KBM-7 (cell line): ENCODE results near the gene FAM13C.
A peak's percentile ranks its signal among the peaks of the same experiment; 100 is the strongest.
"Not testable (repeated sequence)": the region's sequence is repeated elsewhere in the genome, so short reads cannot be mapped to it uniquely, and the experiment has no call there.

Experiments used
- DNase-seq: peaks from one replicate; pipeline ENCODE4 v3.0.0-alpha.2; 2015
- in situ Hi-C: fragments of 300-500 bp; cut with MboI; formaldehyde crosslinking; loops from 2 replicates; pipeline ENCODE4 v1.14.3; 2020; ENCODE audit warnings: low sequenced_read_pairs, low pct_unique_long_range_greater_than_20kb, mixed read lengths

FAM13C gene

DNA sequence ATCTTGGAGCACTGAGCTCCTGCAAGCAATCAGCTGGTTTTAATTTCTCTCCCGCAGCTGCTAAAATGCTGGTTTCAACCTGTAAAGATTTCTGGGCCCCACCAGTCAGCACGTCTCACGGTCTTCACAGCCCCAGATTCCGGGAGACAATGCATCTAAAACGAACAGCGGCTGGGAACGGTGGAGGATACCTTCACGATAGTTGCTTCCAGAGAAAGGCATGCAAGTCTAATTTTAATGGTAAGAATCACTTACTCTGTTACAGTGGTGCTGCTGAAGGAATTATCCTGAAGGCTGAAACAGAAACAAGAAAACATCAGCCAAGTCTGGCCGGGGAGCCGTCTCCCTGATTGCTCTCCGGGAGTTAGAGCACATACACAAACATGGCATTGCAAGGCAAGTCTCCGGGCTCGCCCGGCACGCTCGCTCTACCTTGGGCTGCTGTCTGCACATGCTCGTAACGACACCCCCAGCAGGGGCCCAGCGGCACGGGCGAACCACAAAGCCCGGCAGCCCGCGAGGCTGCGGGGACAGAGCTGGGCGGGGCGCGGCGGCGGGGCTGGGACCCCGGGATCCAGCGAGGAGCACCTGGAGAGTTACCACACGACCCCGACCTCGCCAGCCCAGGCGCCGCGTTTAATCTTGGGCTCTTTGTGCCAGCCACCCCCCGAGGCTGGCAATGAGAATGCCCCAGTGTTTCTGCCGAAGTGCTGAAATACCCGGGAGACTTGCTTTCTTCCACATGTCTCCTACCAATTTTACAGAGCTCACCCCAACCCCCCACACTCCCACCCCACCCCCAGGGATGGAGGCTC, at the start of gene FAM13C:
Gene FAM13C, minus strand, starts transcription at position 406 of the 815 bp plus-strand sequence. Its CDS starts 89 bp downstream, at position 317.
- DNase-seq, result peak; percentile 26
- in situ Hi-C loops, result no loop called here

DNA sequence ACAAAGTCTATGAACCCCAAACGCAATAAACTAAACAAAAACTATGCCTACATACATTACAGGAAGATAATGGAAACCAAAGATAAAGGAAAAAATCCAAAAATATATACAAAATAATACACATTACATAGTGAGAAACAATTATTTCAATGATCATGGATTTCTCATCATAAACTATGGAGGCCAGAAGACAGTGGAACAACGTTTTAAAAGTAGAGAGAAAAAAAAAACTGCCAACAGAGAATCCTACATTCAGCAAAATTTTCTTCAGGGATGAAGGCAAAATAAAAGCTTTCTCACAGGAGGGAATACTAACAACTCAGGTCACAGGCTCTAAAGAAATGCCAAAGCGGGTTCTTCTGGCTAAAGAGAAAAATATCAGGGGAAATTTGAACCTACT, 42.9 kb upstream of the FAM13C start:
- in situ Hi-C loops, result no loop called here
- no peak for DNase-seq

GRCh38 chr10:59400214-59400613, 37.9 kb upstream of the FAM13C start:
- no peak for DNase-seq
- in situ Hi-C loops, result no loop called here

DNA sequence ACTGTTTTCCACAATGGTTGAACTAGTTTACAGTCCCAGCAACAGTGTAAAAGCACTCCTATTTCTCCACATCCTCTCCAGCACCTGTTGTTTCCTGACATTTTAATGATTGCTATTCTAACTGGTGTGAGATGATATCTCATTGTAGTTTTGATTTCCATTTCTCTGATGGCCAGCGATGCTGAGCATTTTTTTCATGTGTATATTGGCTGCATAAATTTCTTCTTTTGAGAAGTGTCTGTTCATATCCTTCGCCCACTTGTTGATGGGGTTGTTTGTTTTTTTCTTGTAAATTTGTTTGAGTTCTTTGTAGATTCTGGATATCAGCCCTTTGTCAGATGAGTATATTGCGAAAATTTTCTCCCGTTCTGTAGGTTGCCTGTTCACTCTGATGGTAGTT, 37.0 kb upstream of the FAM13C start:
- DNase-seq, in situ Hi-C loops: not testable (repeated sequence)

DNA sequence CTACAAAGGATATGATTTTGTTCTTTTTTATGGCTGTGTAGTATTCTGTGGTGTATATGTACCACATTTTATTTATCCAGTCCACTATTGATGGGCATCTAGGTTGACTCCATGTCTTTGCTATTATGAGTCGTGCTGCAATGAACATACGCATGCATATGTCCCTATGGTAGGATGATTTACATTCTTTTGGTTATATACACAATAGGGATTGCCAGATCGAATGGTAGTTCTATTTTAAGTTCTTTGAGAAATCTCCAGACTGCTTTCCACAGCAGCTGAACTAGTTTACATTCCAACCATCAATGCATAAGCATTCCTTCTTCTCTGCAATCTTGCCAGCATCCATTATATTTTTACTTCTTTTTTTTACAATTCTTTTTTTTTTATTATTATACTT, 35.6 kb upstream of the FAM13C start:
- in situ Hi-C loops, result no loop called here
- no peak for DNase-seq

DNA sequence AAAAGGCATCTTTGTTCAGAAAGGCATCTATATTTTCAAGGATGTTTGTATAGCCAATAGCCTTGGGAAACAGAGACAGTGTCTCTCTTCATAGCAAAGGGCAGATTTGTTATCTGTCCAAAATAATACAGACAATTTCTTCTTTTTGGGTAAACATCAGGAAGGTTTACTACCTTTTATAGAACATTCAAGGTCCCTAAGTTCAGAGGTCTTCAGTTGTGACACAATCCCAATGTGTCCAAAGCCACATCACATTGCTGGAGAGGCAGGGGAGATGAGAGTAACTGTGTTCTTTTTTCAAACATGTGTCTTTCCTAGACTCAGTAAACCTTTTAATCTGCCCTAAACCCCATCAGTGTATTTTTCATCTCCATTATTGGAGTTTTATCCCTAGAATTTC, 33.6 kb upstream of the FAM13C start:
- in situ Hi-C loops, result no loop called here
- no peak for DNase-seq

DNA sequence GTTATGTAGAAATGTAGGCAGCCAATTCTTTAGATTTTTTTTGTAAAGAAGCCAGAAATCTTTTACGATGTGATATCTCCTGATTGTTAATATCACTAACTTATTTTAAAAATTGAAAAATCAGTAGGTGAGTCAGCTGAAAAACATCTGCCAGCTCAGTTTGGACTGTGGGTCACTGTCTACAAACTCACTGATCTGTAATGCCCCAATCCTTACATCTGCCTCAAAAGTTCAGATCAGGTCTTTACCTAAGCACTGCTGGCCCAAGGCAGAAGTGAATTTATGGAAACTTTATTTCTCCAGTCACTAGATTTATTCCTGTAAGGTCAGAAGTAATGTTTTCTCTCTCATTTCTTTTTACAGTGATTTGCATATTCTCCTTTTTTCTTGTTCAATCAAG, 31.0 kb upstream of the FAM13C start:
- DNase-seq, result no peak
- in situ Hi-C loops, result no loop called here

DNA sequence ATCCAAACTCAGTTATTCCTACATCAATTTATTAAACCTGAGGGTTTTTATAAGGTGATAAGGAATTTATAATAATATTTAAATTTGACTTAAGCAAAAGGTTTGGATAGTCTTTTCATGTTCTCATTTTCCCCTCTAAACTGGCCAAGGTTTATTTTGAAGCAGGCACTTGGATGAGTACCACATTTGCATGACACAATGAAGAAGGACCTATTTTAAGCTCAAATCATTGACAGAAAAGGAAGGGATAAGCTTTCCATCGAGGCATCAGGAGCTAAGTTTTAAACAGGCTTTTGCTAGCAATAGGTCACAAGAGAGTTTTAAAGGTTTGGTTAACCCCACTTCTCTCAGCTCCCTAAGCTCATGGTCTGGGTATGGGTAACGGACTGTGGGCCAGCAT, 28.7 kb upstream of the FAM13C start:
- in situ Hi-C loops, result no loop called here
- DNase-seq, result no peak

DNA sequence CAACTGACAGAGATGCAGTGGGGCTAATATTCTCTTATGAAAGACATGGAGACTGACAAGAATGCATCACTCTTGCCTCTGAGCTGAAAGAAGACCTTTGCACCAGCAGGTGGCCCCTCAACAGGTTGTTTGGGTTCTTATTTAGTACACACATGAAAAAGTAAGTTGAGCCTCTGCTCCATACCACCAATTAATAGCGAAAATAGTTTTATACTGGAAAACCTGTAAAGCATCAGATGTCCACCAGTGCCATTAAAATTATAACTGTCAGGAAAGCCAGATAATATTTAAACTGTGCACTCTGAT, 26.3 kb upstream of the FAM13C start:
- in situ Hi-C loops, result no loop called here

GRCh38 chr10:59387951-59388670, 25.8 kb upstream of the FAM13C start:
- DNase-seq, result no peak
- in situ Hi-C loops, result no loop called here

More for the DNA sequence above, 26.3 kb upstream of the FAM13C start:
- no peak for DNase-seq

DNA sequence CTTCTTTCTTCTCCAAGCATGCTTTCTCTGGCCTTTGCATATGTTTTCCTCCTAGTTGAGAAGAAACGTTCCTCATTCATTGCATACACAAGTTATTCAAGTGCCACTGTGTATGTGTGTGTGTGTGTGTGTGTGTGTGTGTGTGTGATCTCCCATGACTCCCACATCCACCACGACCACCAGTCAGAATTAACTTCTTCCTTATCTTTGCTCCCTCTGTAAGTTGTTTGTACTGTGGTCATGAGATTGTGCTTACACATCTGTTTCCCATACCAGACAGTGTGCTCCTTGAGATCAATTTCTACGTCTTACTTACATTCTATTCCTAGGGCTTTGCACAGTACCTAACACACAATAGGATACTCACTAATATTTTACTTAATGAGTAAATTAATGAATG, 22.4 kb upstream of the FAM13C start:
- no peak for DNase-seq
- in situ Hi-C loops, result no loop called here

DNA sequence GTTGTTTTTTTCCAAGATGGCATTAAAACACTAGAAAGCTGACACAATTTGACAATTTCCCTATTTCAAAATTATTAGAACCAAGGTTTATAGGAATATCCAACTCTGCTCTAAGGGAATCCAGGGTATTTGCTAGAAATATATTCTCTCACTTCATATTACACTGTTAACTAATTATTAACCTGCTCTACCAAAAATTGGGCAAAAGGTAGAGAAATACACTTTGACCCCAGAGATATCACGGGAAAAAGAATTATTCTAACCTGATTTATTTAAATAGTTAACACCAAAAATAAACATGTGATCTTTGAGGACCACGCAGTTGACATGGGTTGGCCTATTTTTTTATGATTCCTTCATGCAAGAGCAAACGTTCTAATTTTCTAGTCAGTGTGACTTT, 21.6 kb upstream of the FAM13C start:
- in situ Hi-C loops, result no loop called here
- DNase-seq, result no peak

DNA sequence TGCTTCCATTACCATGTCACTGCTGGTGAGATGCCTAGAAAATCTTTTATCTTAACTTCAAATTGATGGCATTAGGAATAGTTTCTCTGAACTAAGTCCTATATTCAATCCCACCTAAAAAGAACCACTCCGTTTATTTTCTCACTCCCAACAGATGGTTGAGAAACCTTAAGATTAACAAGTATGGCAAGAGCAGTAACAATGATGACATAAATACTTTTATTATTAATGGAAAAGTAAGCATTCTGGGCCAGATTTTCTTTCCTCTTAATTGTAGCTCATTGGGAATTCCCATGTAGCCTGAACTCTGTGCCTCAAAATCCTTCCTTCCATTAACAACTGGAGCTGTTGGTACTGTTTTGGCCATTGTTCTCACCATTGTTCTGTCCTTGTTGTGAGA, 21.1 kb upstream of the FAM13C start:
- no peak for DNase-seq
- in situ Hi-C loops, result no loop called here

DNA sequence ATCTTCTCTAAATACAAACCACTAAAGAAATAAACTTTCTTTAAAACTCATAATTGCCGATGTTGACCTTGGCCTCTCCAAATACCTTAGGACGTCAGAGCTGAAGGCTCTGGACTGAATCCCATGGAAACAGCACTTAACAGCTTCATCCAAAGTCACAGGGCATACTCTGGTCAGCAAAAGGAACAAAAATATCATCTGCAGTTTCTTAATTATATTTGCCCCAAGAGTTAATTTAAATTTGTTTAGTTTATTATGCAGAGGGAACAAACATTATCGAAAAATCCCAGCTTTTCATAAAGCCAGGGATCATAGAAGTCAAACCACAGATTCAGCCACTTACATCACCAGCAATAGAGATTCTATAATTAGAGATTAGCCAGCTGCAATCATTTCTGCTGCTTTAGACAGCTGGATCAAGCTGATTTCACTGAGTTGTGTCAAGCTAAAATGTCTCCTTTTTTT, 20.5 kb upstream of the FAM13C start:
- no peak for DNase-seq
- in situ Hi-C loops, result no loop called here

- in situ Hi-C loops, result no loop called here
- no peak for DNase-seq
These were observed 19.3 kb upstream of the FAM13C start for GRCh38 chr10:59381687-59382086.

DNA sequence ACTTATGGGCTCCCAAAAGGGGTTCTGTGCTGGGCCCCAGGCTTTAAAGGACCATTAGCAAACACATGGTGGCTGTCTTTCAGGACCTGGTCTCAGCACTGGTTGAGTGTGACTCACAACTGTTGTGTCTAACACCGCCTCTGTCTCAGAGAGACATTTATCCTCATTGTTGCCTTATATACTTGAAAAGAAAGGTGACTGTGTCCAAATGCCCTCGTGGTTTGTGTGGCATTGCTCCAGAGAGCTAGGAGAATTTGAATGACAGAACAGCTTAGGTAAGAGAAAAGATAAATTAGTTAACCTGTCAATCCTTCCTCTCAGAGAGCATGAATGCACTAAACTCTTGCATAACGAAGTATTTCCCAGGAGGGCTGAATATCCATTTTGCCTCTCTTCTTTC, 14.5 kb upstream of the FAM13C start:
- in situ Hi-C loops, result no loop called here
- DNase-seq, result no peak

DNA sequence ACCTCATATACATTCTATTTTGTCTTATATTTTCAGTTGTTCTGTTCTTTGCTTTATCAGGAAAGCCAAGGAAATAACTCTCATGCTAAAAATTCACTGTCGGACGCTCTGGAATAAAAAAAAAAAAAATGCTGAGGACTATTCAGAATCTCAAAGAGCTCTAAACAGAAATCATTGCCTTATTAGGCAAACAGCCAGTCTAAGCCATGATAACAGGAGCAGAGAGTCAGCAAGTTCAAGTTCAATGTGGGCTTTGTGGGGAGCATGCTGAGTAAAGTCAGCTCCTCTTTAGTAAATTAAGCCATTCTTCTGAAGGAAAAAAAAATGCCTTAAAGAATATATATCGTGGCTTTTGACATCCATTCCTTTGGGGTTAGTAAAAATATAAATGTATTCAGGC, 13.6 kb upstream of the FAM13C start:
- in situ Hi-C loops, result no loop called here

GRCh38 chr10:59374916-59375315, 12.6 kb upstream of the FAM13C start:
- in situ Hi-C loops, result no loop called here
- no peak for DNase-seq

More for the DNA sequence above, 13.6 kb upstream of the FAM13C start:
- no peak for DNase-seq

DNA sequence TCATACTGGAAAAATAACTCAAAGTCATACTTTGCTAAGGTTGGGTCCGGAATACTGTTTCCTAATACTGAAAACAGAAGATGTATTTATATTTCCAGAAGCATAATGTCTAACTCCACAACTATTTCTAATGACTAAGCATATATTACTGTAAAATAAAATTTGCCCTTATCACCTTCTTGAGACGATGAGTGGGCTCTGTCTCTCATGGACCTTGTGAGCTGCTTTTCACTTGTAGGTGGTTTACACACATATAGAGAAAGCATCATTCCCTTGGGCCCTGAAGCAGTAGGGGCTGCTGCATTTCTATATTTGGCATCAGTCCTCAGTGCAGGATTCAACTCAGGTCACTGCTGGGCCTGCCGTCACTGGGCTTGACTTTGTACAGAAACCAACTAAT, 10.7 kb upstream of the FAM13C start:
- DNase-seq, result no peak
- in situ Hi-C loops, result no loop called here

DNA sequence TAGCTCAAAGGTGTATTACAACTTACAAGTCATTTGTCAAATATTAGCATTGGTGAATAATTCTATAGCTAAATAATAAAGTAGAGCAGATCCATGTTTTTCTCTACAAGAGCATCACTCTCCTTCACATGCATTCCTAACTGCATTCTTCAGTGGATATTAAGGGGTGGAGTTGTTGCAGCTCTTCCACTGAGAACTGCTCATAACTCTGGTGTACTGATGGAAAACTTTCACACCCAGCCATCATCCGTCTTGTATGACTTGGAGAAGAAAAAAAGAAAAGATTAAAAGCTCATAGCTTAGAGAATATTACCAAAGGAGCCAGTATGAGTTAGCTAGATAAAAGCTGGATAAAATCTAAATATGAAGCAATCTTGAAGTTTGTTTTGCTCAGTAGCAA, 10.2 kb upstream of the FAM13C start:
- in situ Hi-C loops, result no loop called here
- DNase-seq, result no peak

- in situ Hi-C loops, result no loop called here
- DNase-seq, result no peak
These were observed 3.9 kb upstream of the FAM13C start for GRCh38 chr10:59366290-59366689.
